Measurements from ENCODE around the gene MDM2.
"Not testable (repeated sequence)": the region's sequence is repeated elsewhere in the genome, so short reads cannot be mapped to it uniquely, and the experiment has no call there.

The MDM2 gene

GRCh38 chr12:68838046-68838886, 30.3 kb downstream of the MDM2 start:
- Histone ChIP-seq H3K36me3 (replicated peaks; ENCODE audit: insufficient read depth, low read length) (peaks cover 47% of the 10 kb centered on the region), H4K20me1 (ENCODE audit: insufficient read depth, low read length) (peaks cover 44% of the 10 kb centered on the region), H3K4me2 (ENCODE audit: low read depth, low read length) (no peak overlapping the region), H3K4me1 (ENCODE audit: low read length) (no peaks in the 10 kb centered on the region), H3K9me3 (replicated peaks; ENCODE audit: insufficient read depth, low read length) (no peaks in the 10 kb centered on the region), H3F3A (ENCODE audit: insufficient read depth, low read length) (peaks cover 86% of the 10 kb centered on the region), H3K9me2 (replicated peaks; ENCODE audit: insufficient read depth, low read length) (no peaks in the 10 kb centered on the region), H3K9ac (ENCODE audit: low read length) (no peak overlapping the region), H3K27me3 (replicated peaks; ENCODE audit: insufficient read depth, low read length) (no peaks in the 10 kb centered on the region), H3K79me2 (ENCODE audit: low read length) (peaks cover 64% of the 10 kb centered on the region), H2AFZ (ENCODE audit: low read length) (no peak overlapping the region), H3K27ac (ENCODE audit: low read length) (no peak overlapping the region), H3K4me3 (ENCODE audit: low read length) (no peak overlapping the region)
- DNase-seq, result no peak
- no peak for TF ChIP-seq CTCF (IDR thresholded peaks at IDR 0.05; ENCODE audit: low read length)
- TF ChIP-seq EZH2 (optimal IDR thresholded peaks at IDR 0.05; ENCODE audit: low read depth, low read length), result no peak
- TF ChIP-seq EZH2phosphoT487 (IDR thresholded peaks at IDR 0.05; ENCODE audit: low read length), result no peak

GRCh38 chr12:68839183-68840147, 31.5 kb downstream of the MDM2 start:
- no peak overlapping the region for H3K4me2 ChIP-seq (ENCODE audit: low read depth, low read length)
- H2AFZ ChIP-seq (ENCODE audit: low read length), result no peak overlapping the region
- H4K20me1 ChIP-seq (ENCODE audit: insufficient read depth, low read length), result peaks cover 48% of the 10 kb centered on the region
- H3K36me3 ChIP-seq (replicated peaks; ENCODE audit: insufficient read depth, low read length), result peaks cover 45% of the 10 kb centered on the region
- H3K4me3 ChIP-seq (ENCODE audit: low read length), result no peak overlapping the region
- no peaks in the 10 kb centered on the region for H3K9me3 ChIP-seq (replicated peaks; ENCODE audit: insufficient read depth, low read length)
- no peaks in the 10 kb centered on the region for H3K27me3 ChIP-seq (replicated peaks; ENCODE audit: insufficient read depth, low read length)
- no peak for DNase-seq
- no peak for TF ChIP-seq EZH2phosphoT487 (IDR thresholded peaks at IDR 0.05; ENCODE audit: low read length)
- TF ChIP-seq CTCF (IDR thresholded peaks at IDR 0.05; ENCODE audit: low read length), result no peak
- no peak for TF ChIP-seq EZH2 (optimal IDR thresholded peaks at IDR 0.05; ENCODE audit: low read depth, low read length)
- no peaks in the 10 kb centered on the region for H3K9me2 ChIP-seq (replicated peaks; ENCODE audit: insufficient read depth, low read length)
- H3K9ac ChIP-seq (ENCODE audit: low read length), result no peak overlapping the region
- peaks cover 53% of the 10 kb centered on the region for H3K79me2 ChIP-seq (ENCODE audit: low read length)
- H3K27ac ChIP-seq (ENCODE audit: low read length), result no peak overlapping the region
- no peaks in the 10 kb centered on the region for H3K4me1 ChIP-seq (ENCODE audit: low read length)
- peaks cover 89% of the 10 kb centered on the region for H3F3A ChIP-seq (ENCODE audit: insufficient read depth, low read length)

GRCh38 chr12:68841175-68841574, 33.2 kb downstream of the MDM2 start:
- not testable (repeated sequence) for H3K9ac ChIP-seq (ENCODE audit: low read length); H2AFZ ChIP-seq (ENCODE audit: low read length); H3K27ac ChIP-seq (ENCODE audit: low read length); H3K4me3 ChIP-seq (ENCODE audit: low read length); H3K4me1 ChIP-seq (ENCODE audit: low read length); H3K9me3 ChIP-seq (replicated peaks; ENCODE audit: insufficient read depth, low read length); DNase-seq; H3K9me2 ChIP-seq (replicated peaks; ENCODE audit: insufficient read depth, low read length); H3K27me3 ChIP-seq (replicated peaks; ENCODE audit: insufficient read depth, low read length); H3K4me2 ChIP-seq (ENCODE audit: low read depth, low read length)
- peaks cover 42% of the 10 kb centered on the region for H3K36me3 ChIP-seq (replicated peaks; ENCODE audit: insufficient read depth, low read length)
- peaks cover 41% of the 10 kb centered on the region for H3K79me2 ChIP-seq (ENCODE audit: low read length)
- H4K20me1 ChIP-seq (ENCODE audit: insufficient read depth, low read length), result peaks cover 48% of the 10 kb centered on the region
- H3F3A ChIP-seq (ENCODE audit: insufficient read depth, low read length), result peaks cover 89% of the 10 kb centered on the region
